ENCODE results near the gene KLHDC3.

Gene KLHDC3

GRCh38 chr6:43024436-43024835, 10.4 kb downstream of the KLHDC3 start:
- no peak overlapping the region for H3K4me3 ChIP-seq (ENCODE audit: low read depth, low read length)
- no peak for TF ChIP-seq CTCF (IDR thresholded peaks at IDR 0.05; ENCODE audit: borderline replicate concordance, insufficient read depth, low read depth, low read length)

- H3K4me3 ChIP-seq (ENCODE audit: low read depth, low read length): no peak overlapping the region
- TF ChIP-seq CTCF (IDR thresholded peaks at IDR 0.05; ENCODE audit: borderline replicate concordance, insufficient read depth, low read depth, low read length): no peak
Measured at GRCh38 chr6:43026365-43026764, 12.3 kb downstream of the KLHDC3 start.

- no peak overlapping the region for H3K4me3 ChIP-seq (ENCODE audit: low read depth, low read length)
- TF ChIP-seq CTCF (IDR thresholded peaks at IDR 0.05; ENCODE audit: borderline replicate concordance, insufficient read depth, low read depth, low read length): no peak
Measured at GRCh38 chr6:43029120-43029519, 15.1 kb downstream of the KLHDC3 start.

GRCh38 chr6:43032326-43032725, 18.3 kb downstream of the KLHDC3 start:
- no peak for TF ChIP-seq CTCF (IDR thresholded peaks at IDR 0.05; ENCODE audit: borderline replicate concordance, insufficient read depth, low read depth, low read length)
- H3K4me3 ChIP-seq (ENCODE audit: low read depth, low read length): no peak overlapping the region

GRCh38 chr6:43033496-43034189, 19.6 kb downstream of the KLHDC3 start:
- no peak overlapping the region for H3K4me3 ChIP-seq (ENCODE audit: low read depth, low read length)
- TF ChIP-seq CTCF (IDR thresholded peaks at IDR 0.05; ENCODE audit: borderline replicate concordance, insufficient read depth, low read depth, low read length): no peak

- TF ChIP-seq CTCF (IDR thresholded peaks at IDR 0.05; ENCODE audit: borderline replicate concordance, insufficient read depth, low read depth, low read length): no peak
- H3K4me3 ChIP-seq (ENCODE audit: low read depth, low read length): no peak overlapping the region
Measured at GRCh38 chr6:43034190-43034525, 20.1 kb downstream of the KLHDC3 start.

GRCh38 chr6:43035495-43036194, 21.6 kb downstream of the KLHDC3 start:
- no peak overlapping the region for H3K4me3 ChIP-seq (ENCODE audit: low read depth, low read length)
- no peak for TF ChIP-seq CTCF (IDR thresholded peaks at IDR 0.05; ENCODE audit: borderline replicate concordance, insufficient read depth, low read depth, low read length)
